Fibroblast of lung (primary cell): ENCODE data around the gene OR1I1.

ENCODE experiments used
- EZH2 ChIP-seq: IDR thresholded peaks from 2 replicates; pipeline ENCODE4 v1.5.1; 2012; ENCODE audit warnings: low read length, control low read depth, mild to moderate bottlenecking; ENCODE audit errors: missing control alignments
- TF ChIP-seq, protein P1 (sequence below), 2 donors: IDR thresholded peaks in 1 of 2; conservative IDR thresholded peaks in 1 of 2; 1 replicate in 1 of 2; 2 replicates in 1 of 2; pipeline ENCODE4 v1.5.1; 2011 to 2012; ENCODE audit warnings: low read length in 2 of 2, control low read depth in 1 of 2, inconsistent platforms in 1 of 2, low read depth in 1 of 2, mild to moderate bottlenecking in 1 of 2

DNA sequence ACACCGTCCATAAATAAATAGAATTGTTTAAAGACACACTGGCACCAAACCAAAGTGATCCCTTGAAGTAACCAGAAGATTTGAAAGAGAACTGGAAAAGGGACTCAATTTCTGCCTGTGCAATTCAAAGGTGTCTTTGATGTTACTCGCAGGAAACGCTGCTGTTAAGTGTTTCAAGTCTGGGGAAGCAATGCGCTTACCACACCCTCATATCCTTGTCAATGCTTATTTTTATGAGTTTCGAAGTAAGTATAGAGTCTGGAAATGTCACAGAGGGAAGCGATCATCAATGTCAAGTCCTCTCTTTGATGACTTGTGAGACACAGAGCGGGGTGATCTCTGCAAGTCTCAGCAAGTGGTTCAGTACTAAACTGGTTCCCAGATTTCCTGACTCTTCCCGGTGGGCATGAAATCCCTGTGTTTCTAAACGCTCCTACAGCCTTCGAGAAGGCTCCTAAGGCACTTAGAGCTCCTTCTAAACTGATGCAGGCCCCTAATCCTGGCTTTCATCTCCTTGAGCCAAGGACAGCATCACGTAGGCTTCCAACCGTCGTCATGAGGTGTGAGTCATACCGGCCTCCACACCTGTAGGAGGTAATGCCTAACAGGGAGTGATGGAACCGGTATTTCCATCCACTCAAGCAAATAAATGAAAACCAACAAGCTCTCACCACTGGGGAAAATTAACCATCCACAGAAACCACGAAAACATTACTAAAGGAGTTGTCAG lies 48.0 kb downstream of the OR1I1 start:
- TF ChIP-seq, protein P1, sequence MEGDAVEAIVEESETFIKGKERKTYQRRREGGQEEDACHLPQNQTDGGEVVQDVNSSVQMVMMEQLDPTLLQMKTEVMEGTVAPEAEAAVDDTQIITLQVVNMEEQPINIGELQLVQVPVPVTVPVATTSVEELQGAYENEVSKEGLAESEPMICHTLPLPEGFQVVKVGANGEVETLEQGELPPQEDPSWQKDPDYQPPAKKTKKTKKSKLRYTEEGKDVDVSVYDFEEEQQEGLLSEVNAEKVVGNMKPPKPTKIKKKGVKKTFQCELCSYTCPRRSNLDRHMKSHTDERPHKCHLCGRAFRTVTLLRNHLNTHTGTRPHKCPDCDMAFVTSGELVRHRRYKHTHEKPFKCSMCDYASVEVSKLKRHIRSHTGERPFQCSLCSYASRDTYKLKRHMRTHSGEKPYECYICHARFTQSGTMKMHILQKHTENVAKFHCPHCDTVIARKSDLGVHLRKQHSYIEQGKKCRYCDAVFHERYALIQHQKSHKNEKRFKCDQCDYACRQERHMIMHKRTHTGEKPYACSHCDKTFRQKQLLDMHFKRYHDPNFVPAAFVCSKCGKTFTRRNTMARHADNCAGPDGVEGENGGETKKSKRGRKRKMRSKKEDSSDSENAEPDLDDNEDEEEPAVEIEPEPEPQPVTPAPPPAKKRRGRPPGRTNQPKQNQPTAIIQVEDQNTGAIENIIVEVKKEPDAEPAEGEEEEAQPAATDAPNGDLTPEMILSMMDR (conservative IDR thresholded peaks at IDR 0.05 in 1 of 2, IDR thresholded peaks at IDR 0.05 in 1 of 2; ENCODE audit: low read depth in 1 of 2, low read length in 2 of 2): no peak
- no peak for TF ChIP-seq EZH2
